ENCODE measurements around the gene CTAGE8. TPM values are rescaled to one million over a fixed set of nuclear protein-coding genes. Genes with fewer than 3 reads are reported as not detected.
"Not testable (repeated sequence)": the region's sequence is repeated elsewhere in the genome, so short reads cannot be mapped to it uniquely, and the experiment has no call there.

Gene CTAGE8
- polyA plus RNA-seq (ENCODE audit: insufficient read depth in 1 of 5, insufficient read length in 5 of 5, low replicate concordance in 1 of 5), result 1 to 10 TPM; 3.8 to 9.6 (median 5.8) TPM
- long read RNA-seq, donor 1, partial matches to known transcripts, result 0 of 2 reads
- long read RNA-seq, donor 1, other reads (novel, unspliced or antisense), result 0 of 2 reads
- long read RNA-seq, donor 2, result 0 reads
- long read RNA-seq, donor 3, partial matches to known transcripts, result 0 of 1 reads
- long read RNA-seq, donor 3, other reads (novel, unspliced or antisense), result 0 of 1 reads
- long read RNA-seq, donor 4, partial matches to known transcripts, result 0 of 1 reads
- long read RNA-seq, donor 4, other reads (novel, unspliced or antisense), result 0 of 1 reads
- long read RNA-seq, donor 5, result 0 reads
- long read RNA-seq, donor 6, partial matches to known transcripts, result 0 of 3 reads
- long read RNA-seq, donor 6, other reads (novel, unspliced or antisense), result 0 of 3 reads
- long read RNA-seq, donor 7, partial matches to known transcripts, result 0 of 1 reads
- long read RNA-seq, donor 7, other reads (novel, unspliced or antisense), result 0 of 1 reads
- long read RNA-seq, donor 8, partial matches to known transcripts, result 0 of 1 reads
- long read RNA-seq, donor 8, other reads (novel, unspliced or antisense), result 0 of 1 reads

- DNase-seq, result not testable (repeated sequence)
Observed at GRCh38 chr7:144269188-144269587, at the start of gene CTAGE8. Gene CTAGE8, minus strand, starts transcription at chr7:144269288. Its CDS starts 38 bp downstream, at chr7:144269250.

- not testable (repeated sequence) for DNase-seq
Observed at GRCh38 chr7:144317537-144317936, 48.4 kb upstream of the CTAGE8 start.

- DNase-seq, result not testable (repeated sequence)
Observed at GRCh38 chr7:144311872-144312469, 42.9 kb upstream of the CTAGE8 start, which contains the start of gene OR2A1. Gene OR2A1, plus strand, starts transcription at chr7:144312419. Its CDS starts 5,706 bp downstream, at chr7:144318125.

- DNase-seq, result not testable (repeated sequence)
Observed at GRCh38 chr7:144311218-144311617, 42.1 kb upstream of the CTAGE8 start.

- DNase-seq, result not testable (repeated sequence)
Observed at GRCh38 chr7:144309702-144310101, 40.6 kb upstream of the CTAGE8 start.

- DNase-seq, result not testable (repeated sequence)
Observed at GRCh38 chr7:144305156-144305555, 36.1 kb upstream of the CTAGE8 start.

- not testable (repeated sequence) for DNase-seq
Observed at GRCh38 chr7:144303607-144304006, 34.5 kb upstream of the CTAGE8 start.

GRCh38 chr7:144302578-144303303, 33.7 kb upstream of the CTAGE8 start:
- not testable (repeated sequence) for DNase-seq

GRCh38 chr7:144293794-144294499, 24.9 kb upstream of the CTAGE8 start:
- DNase-seq, result not testable (repeated sequence)

- not testable (repeated sequence) for DNase-seq
Observed at GRCh38 chr7:144292384-144293161, 23.5 kb upstream of the CTAGE8 start.

- not testable (repeated sequence) for DNase-seq
Observed at GRCh38 chr7:144291607-144292006, 22.5 kb upstream of the CTAGE8 start.

- not testable (repeated sequence) for DNase-seq
Observed at GRCh38 chr7:144287171-144287784, 18.2 kb upstream of the CTAGE8 start.

GRCh38 chr7:144283716-144284115, 14.6 kb upstream of the CTAGE8 start:
- not testable (repeated sequence) for DNase-seq

GRCh38 chr7:144282490-144282889, 13.4 kb upstream of the CTAGE8 start:
- DNase-seq, result not testable (repeated sequence)

- not testable (repeated sequence) for DNase-seq
Observed at GRCh38 chr7:144281981-144282380, 12.9 kb upstream of the CTAGE8 start.

GRCh38 chr7:144280010-144280409, 10.9 kb upstream of the CTAGE8 start:
- not testable (repeated sequence) for DNase-seq

- not testable (repeated sequence) for DNase-seq
Observed at GRCh38 chr7:144275281-144275680, 6.2 kb upstream of the CTAGE8 start.

GRCh38 chr7:144264692-144265091, 4.4 kb downstream of the CTAGE8 start, which contains the start of gene OR2A7:
Gene OR2A7, minus strand, starts transcription at chr7:144264792. Its CDS starts 5,164 bp downstream, at chr7:144259628.
- DNase-seq, result not testable (repeated sequence)

- not testable (repeated sequence) for DNase-seq
Observed at GRCh38 chr7:144262128-144262527, 7.0 kb downstream of the CTAGE8 start.
